Left colon (tissue), 2 donors: ENCODE measurements around the gene OR10G7. TPM values are rescaled to one million over a fixed set of nuclear protein-coding genes. Genes with fewer than 3 reads are reported as not detected.

Experiments
- ATAC-seq: fragments of 200-7000 bp; cut with Tn5 transposase; one replicate; pipeline ENCODE4 v1.9.1; 2020; ENCODE audit warnings: mild to moderate bottlenecking, moderate library complexity
- DNase-seq, 2 donors: peaks; one replicate each; pipeline ENCODE4 v3.0.0-alpha.2; 2020
- intact Hi-C, 2 donors: fragments of 100-400 bp; cut with DNase I in 1 of 2; cut with micrococcal nuclease in 1 of 2; formaldehyde crosslinking; loops; one replicate each; pipeline versions ENCODE4 v1.11.2 to v1.14.0; 2022; cut with DNase I, micrococcal nuclease
- long read RNA-seq: library from polyadenylated mRNA; unstranded; transcript quantifications from one replicate; pipeline ENCODE4 v2.0.0, GENCODE V29; 2021
- total RNA-seq, 2 donors: library from RNA; stranded (reverse); fragmentation: NEBNext Ultra II Directional; extraction: Animal tissue kit (Norgen Biotek cat#: 25700); gene quantifications; one replicate each; pipeline ENCODE4 v1.2.1, GENCODE V29; 2021
- donor health status: DM: no; HTN: no; CAD: no.
- donor health status: DM: yes; HTN: yes; CAD: no.

OR10G7 gene, protein sequence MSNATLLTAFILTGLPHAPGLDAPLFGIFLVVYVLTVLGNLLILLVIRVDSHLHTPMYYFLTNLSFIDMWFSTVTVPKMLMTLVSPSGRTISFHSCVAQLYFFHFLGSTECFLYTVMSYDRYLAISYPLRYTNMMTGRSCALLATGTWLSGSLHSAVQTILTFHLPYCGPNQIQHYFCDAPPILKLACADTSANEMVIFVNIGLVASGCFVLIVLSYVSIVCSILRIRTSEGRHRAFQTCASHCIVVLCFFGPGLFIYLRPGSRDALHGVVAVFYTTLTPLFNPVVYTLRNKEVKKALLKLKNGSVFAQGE
- not detected for total RNA-seq
- long read RNA-seq, result 0 reads

DNA sequence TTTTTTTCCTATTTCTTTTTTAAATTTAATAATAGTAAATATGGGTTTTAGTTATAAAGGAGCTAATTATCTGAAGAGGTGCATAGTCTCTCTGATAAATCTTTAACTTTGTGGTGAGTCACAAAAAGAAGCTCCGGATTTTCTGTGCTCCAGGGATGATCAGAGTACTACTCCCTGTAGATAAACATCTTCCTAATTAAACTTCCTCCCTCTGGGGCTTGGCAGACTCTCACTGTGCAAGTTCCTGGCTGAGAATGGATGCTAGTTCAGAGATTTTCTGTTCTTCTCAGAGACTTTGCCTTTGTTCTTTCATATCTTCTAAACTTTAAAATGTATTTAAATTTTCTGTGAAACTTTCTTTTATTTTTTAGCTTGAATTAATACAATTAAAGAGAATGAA lies at the start of gene OR10G7:
TSS of gene OR10G7 (minus strand) at position 72 of the 400 bp plus-strand sequence. CDS start 2,324 bp downstream, outside the sequence.
- no peak for DNase-seq
- intact Hi-C loops, result no loop called here
- ATAC-seq, result no peak

DNA sequence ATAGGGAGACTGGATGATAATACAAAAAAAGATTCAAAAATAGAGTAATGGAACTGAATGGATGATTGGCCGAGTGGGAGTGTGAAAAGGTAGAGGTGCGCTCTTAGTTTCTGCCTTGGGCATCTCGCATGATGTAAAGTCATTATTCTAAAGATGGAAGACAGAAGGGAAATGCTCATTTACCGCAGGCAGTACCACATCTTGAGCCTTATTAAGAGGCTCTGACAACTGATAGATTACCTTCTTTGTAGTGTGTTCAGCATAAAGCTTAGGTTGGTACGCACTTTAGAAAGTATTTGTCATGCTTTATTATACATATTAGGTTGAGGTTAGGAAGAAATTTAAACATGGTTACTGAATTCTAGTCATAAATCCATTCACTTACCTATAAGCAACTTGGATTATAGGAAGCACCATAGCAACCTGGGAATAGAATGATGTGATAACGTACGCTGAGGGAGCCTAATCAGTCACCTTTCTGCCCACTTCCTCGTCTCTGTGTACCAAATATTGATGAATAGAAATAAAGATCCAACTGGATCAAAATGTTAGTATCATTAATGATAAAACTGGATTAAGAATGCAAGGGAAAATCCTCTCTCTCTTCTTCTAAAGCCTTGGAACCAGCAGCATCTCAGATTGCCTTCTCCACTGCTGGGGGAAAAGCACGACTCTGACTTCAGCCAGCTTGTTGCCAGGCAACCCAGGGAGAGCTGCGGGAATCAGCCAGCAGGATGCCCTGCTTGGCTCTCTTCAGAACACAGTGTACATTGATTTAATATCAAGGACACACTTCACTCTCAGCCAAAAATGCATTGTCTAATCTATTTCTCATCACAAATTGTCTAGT lies 45.1 kb upstream of the OR10G7 start:
- ATAC-seq (no peak), DNase-seq (no peak)
- intact Hi-C loops, result no loop called here

DNA sequence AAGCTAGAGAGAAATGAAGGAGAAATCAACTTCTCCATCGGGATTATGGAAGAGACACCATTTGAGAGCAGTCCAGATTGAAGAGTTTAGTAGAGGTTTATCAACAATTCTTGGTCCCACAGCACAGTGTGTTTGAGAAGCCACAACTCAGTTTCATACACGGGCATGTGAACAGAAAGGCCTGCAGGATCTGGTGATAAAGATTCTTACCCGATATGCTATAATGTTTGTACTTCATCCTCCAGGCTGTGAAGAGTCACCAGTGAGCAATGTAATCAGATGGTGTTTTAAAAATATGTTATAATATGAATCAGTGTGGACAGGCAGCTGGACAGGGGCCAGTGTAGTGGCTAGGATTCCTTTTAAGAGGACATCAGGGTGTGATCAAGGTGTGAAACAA lies 44.5 kb upstream of the OR10G7 start:
- ATAC-seq (no peak), DNase-seq (no peak)
- intact Hi-C loops, result no loop called here

DNA sequence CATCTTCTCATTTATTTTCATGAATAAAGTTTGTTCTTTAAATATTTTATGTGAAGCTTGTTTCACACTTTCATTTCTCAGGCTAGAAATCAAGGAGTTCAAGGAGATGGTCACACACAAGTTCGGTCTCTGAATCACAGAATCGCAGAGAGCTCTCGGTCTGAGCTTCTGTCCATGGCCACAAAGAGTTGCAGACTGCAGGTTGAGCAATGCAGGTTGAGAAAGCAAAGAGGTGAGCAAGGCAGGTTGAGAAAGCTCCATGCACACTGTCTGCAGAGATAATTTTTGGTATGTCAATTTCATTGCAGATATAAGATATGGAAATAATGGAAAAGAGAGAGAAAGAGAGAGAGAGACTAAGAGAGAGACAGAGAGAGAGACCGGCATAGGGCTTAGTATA lies 41.2 kb upstream of the OR10G7 start:
- ATAC-seq (no peak), DNase-seq (no peak)
- intact Hi-C loops, result no loop called here

DNA sequence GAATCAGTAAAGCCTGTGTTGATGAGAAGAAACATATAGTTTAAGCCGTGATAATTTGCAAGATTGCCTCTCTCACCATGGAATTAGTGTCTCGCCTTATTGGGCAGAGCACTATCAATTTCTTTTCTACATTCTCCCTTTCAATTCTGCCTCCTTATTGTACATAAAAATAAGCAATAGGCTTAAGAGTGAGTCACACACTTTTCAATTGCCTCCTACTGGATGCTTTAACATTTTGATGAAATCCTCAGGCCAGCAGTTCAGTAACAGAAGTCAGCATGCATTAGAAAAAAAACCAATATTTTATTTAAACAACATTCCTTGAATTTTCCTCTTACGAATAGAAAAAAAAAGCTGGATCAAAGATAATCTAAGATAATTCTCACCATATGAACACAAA lies 40.4 kb upstream of the OR10G7 start:
- ATAC-seq, result no peak

DNA sequence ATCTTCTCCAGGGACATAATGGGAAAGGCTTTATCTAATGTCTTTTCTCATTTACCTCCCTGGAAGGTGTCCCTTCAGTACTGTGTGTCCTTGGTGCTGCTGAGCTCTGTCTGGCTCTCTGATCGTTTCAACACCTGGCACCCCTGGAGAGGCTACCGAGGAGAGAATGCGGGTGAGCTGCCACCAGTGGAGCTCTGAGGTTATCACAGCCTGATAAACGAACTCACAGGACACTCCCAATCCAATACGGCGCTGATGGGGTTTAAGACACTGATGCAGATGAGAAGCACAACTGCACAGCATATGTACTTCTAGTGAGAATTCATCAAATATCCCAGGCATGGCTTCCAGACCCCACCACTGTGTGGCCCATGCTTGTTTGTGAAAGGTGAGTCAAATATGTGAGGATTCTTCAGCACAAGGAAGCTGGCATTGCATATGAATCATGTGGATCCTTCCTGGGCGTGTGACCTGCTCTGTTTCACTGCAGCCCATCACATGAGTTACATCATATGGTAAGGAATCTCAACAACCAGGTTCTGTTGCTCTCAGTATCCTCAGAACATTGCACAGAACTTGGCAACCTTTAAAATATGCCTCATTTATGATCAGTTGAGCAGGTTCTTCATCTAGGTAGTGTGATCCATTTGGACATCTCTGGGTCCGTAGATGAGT lies 39.3 kb upstream of the OR10G7 start:
- no peak for DNase-seq
- intact Hi-C loops, result no loop called here
- no peak for ATAC-seq

More for the DNA sequence above, 40.4 kb upstream of the OR10G7 start:
- intact Hi-C loops, result no loop called here
- no peak for DNase-seq

DNA sequence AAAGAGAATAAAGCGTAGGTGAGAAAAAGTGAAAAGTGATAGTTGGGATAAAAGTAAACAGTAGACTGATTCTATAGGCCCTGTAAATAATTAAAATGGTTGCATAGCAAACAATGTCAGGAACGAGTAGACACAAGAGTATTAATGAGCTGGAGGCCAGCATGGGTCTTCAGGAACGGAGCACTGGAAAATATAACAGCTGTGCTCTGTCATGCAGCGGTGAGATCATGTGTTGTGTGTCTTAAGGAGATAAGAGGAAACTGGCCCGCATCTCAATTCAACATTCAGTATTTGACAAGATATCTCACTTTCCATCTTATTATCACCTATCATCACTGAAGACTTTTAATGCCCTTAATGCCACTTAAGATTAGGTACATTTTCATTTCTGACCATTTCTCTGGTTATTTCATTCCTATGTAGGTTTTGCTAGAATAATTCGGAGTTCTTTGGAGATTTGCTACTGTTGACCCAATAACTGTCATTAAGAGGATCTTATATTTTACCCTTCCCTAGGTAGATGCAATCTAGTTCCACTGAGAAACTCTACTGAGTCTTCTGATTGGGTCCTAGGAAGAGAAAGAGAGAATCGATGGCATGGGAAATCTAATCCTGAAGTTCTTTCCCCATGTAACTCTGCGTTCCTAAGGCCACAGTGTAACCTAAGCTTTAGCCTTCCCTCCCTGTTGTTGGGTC lies 38.7 kb upstream of the OR10G7 start:
- DNase-seq (no peak), ATAC-seq (no peak)
- intact Hi-C loops, result loop anchor here in 1 of 2 donors (10.0 kb wide), 1 partner anchor 115 kb away; no protein-coding TSS in a partner anchor

DNA sequence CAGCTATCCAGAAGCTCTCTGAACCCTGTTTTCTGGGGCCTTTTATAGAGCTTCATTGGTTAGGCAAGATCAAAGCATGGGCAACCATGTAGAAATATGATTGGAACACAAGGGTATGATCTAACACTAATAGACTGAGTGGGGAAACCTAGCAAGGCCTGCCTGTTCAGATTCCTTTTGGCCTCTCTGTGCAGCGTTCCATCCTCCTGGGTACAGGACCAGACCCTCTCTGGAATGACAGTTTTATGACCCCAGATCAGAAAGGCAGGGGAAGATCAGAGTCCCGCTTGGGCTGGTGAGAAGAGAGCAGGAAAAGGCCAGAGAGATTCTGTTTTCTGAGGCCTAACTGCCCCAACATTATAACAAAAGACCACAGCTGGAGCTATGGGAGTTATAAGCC lies 37.5 kb upstream of the OR10G7 start:
- intact Hi-C loops, result loop anchor here in 1 of 2 donors (10.0 kb wide), 1 partner anchor 116 kb away; no protein-coding TSS in a partner anchor
- ATAC-seq (no peak), DNase-seq (no peak)

DNA sequence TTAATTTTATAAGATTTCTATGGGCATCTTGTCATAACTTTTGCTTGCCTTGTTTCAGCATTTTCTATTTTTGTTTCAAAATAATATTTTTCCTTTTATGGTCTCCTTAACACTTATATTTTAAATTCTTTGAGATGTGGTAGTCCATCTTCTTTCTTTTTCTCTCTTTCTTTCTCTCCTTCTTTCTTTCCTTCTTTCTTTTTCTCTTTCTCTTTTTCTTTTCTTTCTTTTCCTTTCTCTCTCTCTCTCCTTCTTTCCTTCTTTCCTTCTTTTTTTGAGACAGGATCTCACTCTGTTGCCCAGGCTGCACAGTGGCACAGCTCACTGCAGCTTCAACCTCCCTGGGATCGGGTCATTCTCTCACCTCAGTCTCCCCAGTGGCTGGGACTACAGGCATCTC lies 36.1 kb upstream of the OR10G7 start:
- no peak for DNase-seq
- no peak for ATAC-seq
- intact Hi-C loops, result loop anchor here in 1 of 2 donors (10.0 kb wide), 1 partner anchor 118 kb away; no protein-coding TSS in a partner anchor

DNA sequence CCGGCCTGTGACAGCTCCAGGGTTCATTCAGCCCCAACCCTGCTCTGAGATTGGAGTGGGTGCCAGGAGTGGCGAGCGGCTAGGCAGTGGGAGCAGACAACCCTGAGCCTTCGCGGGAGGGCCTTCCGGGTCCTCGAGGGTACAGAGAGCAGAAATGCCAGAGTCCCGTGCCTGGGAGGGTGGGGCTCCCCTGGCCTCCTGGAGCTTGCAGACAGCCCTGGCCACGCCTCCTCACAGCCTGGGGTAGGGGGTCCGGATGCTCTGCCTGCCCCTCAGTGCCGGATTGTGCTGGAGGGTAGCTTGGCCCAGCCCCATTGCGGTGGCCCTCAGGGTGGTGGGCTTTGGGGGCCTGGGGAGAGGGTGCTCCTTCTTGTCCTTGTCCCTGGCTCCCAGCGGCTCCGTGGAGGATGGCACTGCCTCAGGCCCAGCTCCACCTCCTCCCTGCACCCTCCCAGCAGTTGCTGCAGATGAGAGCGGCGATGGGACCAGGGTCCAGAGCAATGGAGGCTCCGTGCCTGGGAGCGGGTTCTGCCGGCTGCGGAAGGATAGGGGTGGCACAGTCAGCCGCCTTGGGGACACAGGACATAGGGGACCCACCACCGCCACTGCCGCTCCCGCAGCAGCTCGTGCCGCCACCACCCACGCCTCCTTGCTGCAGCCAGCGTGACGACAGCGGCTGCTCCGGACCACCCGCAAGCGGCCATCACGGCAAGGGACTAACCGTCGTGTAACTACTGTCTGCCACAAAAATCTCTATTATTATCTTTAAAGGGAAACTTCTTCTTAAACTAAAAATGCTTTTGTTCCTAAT lies 34.9 kb upstream of the OR10G7 start:
- intact Hi-C loops, result loop anchor here in 1 of 2 donors (10.0 kb wide), 1 partner anchor 119 kb away; no protein-coding TSS in a partner anchor
- DNase-seq (peak; percentile 65 to 79), ATAC-seq (peak; percentile 94)

DNA sequence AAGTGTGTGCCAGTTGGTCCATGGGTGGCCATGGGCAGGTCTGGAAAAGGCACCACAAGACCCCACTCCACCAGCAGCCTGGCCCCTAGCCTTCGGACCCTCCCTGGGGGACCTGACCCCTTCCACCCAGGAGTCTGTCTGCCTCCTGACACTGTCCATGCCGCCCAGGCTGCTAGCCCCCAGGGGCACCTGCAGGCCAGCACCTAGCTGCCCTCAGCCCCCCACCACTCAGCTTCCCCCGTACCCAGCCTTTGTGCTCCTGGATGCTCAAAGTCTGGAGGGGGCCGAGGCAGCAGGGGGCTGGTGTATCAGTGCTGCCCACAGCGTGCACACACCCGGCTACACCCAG lies 34.3 kb upstream of the OR10G7 start:
- no peak for DNase-seq
- ATAC-seq, result no peak
- intact Hi-C loops, result loop anchor here in 1 of 2 donors (10.0 kb wide), 1 partner anchor 119 kb away; no protein-coding TSS in a partner anchor

DNA sequence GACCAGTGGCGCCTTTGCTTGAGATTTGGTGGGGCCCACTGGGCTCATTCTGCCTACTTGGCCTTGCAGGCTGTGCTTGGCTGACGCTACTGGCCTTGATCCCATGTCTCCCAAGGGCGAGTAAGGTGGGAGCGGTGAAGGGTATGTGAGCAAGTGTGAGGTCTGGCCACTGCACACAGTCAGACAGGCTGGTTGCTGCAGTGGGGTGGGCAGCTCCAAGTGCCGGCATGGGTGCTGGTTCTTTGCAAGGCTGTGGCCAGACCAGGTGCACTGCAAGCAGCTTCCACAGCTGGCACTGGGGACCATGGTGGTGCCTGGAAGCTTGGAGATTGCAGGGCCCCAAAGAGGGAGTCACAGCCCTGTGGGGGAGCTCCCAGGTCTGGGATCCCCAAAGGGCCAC lies 33.4 kb upstream of the OR10G7 start:
- intact Hi-C loops, result loop anchor here in 1 of 2 donors (5.0 to 10.0 kb wide), 2 partner anchors 120 to 513 kb away; no protein-coding TSS in a partner anchor
- DNase-seq (no peak), ATAC-seq (no peak)

DNA sequence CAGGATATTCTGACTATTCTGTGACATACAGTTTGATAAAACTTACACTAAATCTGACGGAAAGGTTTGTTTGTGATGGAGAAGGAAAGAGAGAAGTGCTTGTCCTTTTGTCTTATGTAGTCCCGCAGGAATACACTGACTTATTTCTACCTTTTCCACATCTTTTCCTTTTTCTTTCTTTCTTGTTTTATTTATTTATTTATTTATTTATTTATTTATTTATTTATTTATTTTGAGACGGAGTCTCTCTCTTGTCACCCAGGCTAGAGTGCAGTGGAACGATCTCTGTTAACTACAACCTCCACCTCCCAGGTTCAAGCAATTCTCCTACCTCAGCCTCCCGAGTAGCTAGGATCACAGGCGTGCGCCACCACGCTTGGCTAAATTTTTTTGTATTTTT lies 31.0 kb upstream of the OR10G7 start:
- no peak for DNase-seq
- no peak for ATAC-seq
- intact Hi-C loops, result loop anchor here in 1 of 2 donors (5.0 to 10.0 kb wide), 2 partner anchors 123 to 515 kb away; no protein-coding TSS in a partner anchor

DNA sequence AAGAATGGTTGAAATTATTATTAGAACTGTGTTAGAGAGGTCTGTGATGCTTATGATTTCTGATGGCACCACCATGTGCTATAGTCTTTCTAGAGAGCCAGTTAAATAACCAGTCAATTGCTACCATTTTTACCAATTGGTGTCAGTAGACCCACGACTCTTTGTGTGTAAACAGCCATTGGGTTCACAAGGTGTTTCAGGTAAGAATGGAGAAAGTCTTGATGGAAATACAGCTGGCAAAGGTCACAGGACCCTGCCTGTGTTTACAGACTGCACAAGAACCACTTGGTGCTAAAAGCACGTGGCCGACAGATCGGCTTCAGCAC lies 30.5 kb upstream of the OR10G7 start:
- ATAC-seq, result no peak
- intact Hi-C loops, result loop anchor here in 1 of 2 donors (5.0 to 10.0 kb wide), 2 partner anchors 123 to 516 kb away; no protein-coding TSS in a partner anchor
- DNase-seq, result no peak

DNA sequence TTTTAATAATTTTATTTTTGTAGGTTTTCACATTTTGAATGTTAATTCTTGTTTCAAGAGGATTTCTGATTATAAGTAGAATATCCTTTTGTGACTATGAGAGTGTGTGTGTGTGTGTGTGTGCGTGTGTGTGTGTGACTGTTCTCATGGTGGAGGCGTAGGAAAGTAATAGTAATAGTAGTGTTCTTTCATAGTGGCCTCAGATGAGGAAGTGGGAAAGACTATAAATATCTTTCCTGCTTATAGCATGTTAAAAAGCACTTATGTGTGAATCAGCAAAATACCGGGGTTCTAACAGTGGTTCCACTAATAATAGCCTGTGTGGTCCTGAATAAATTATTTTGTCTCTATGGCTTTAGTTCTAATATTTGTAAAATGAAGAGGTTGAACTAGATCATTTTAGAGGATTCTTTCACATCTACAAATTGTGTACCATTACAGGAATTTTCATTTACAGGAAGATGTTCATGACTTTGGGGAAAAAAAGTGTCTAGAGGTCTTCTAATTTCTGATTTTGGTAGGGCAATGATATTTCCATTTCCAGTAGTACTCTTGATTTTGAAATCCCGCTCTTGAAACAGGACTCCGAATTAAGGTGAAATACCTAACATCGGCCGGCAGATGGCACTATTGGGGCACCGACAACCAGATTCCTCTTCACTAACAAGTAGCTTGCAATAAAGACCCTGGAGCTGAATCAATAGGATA lies 29.9 kb upstream of the OR10G7 start:
- ATAC-seq (no peak), DNase-seq (peak in 1 of 2 donors; percentile 27)
- intact Hi-C loops, result loop anchor here in 1 of 2 donors (5.0 to 10.0 kb wide), 2 partner anchors 124 to 516 kb away; no protein-coding TSS in a partner anchor

DNA sequence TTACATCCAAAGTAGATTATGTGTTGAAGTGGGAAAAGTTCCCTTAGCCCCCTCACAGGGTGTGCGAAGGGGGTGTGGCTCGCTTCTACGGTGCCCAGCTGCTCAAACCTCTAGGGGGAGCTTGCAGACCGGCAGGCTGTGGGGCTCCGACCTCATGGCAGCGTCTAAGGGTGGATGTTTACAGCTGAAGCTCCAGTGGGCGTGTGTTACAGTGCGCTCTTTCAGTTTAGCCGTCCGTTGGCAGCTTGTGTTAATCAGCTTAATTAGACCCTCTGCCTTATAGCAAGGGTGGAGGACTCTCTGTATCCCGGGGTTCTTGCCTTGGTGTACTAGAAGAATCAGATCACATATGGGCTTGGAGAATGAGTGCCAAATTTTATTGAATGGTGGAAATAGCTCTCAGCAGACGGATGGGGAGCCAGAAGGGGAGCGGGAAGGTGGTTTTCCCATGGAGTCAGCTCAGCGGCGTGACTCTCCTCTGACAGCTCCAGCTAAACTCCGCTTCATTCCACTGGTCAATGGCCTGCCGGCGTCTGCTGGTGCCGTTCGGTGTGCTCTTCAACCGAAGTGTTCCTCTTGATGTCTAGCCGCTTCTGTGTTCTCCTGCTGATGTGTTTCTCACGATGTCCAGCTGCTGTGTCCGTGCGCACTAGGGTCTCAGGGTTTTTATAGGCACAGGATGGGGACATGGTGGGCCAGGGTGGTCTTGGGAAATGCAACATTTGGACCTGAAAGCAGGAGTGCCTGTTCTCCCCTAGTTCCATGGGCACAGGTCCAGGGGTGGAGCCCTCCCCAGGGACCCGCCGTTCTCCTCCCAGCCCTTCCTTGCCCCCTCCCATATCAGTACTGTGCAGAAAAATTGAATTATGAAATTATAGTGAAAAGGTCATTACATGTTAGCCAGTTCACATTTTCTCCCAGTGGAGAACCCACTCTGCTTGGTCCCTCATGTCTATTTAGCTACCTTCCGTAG lies 28.6 kb upstream of the OR10G7 start:
- ATAC-seq (peak; percentile 85), DNase-seq (peak; percentile 41 to 64)
- intact Hi-C loops, result loop anchor here in 1 of 2 donors (5.0 to 10.0 kb wide), 2 partner anchors 125 to 518 kb away; no protein-coding TSS in a partner anchor
